ENCODE results near the gene ZMYND15.

Gene ZMYND15

GRCh38 chr17:4782652-4783051 lies 43.0 kb downstream of the ZMYND15 start:
- TF ChIP-seq, protein P1, sequence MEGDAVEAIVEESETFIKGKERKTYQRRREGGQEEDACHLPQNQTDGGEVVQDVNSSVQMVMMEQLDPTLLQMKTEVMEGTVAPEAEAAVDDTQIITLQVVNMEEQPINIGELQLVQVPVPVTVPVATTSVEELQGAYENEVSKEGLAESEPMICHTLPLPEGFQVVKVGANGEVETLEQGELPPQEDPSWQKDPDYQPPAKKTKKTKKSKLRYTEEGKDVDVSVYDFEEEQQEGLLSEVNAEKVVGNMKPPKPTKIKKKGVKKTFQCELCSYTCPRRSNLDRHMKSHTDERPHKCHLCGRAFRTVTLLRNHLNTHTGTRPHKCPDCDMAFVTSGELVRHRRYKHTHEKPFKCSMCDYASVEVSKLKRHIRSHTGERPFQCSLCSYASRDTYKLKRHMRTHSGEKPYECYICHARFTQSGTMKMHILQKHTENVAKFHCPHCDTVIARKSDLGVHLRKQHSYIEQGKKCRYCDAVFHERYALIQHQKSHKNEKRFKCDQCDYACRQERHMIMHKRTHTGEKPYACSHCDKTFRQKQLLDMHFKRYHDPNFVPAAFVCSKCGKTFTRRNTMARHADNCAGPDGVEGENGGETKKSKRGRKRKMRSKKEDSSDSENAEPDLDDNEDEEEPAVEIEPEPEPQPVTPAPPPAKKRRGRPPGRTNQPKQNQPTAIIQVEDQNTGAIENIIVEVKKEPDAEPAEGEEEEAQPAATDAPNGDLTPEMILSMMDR (IDR thresholded peaks at IDR 0.05; ENCODE audit: low read depth, low read length, missing control alignments): no peak
- no peak overlapping the region for H3K4me3 ChIP-seq (replicated peaks; ENCODE audit: low read depth, low read length)
- DNase-seq (ENCODE audit: extremely low read depth, low read depth): no peak

DNA sequence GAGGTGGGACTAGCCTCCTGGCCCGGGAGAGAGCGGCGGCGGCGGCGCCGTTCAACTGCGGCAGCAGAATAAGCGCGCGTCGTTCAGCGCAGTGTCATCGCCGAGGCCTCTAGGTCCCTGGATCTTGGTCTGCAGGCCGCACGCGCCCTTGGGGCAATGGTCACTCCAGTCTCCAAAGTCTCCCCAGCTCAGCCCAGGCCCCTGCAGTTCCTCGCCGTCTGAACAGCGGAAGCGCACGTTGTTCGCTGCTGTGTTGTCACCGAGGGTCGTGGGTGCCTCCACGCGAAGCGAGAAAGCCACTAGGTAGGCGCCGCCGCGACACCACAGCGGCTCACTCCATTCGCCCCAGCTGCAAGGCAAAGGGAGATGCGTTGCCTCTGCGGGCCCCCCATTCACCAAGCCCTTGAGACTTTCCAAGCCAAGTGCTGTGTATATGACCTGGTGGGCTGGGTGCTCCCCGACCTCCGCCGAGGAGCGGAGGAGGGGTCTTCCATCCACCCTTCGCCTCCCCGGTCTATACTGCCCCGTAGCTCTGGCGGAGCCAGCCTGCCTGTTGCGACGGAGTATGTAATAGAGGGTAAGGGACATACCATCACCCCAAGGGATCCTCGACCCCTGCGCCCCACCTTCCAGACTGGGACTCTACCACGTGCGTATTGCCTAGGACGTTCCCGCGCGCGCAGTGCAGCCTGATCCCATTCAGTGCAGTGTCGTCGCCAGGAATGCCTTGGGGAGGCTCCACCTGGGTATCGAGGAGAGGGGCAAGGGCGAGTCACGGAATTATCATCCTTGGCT lies 45.9 kb downstream of the ZMYND15 start:
- DNase-seq (ENCODE audit: extremely low read depth, low read depth): no peak
- TF ChIP-seq, protein P1 (IDR thresholded peaks at IDR 0.05; ENCODE audit: low read depth, low read length, missing control alignments): no peak
- no peak overlapping the region for H3K4me3 ChIP-seq (replicated peaks; ENCODE audit: low read depth, low read length)

- no peak for DNase-seq (ENCODE audit: extremely low read depth, low read depth)
- H3K4me3 ChIP-seq (replicated peaks; ENCODE audit: low read depth, low read length): no peak within 1 kb of the TSS
Observed at GRCh38 chr17:4786106-4786511, 46.5 kb downstream of the ZMYND15 start, which contains the start of gene VMO1. VMO1 (minus strand) TSS chr17:4786364; CDS start chr17:4786352, 12 bp downstream.

GRCh38 chr17:4786516-4786915 lies 46.9 kb downstream of the ZMYND15 start:
- TF ChIP-seq, protein P1 (IDR thresholded peaks at IDR 0.05; ENCODE audit: low read depth, low read length, missing control alignments): no peak
- DNase-seq (ENCODE audit: extremely low read depth, low read depth): no peak
- no peak overlapping the region for H3K4me3 ChIP-seq (replicated peaks; ENCODE audit: low read depth, low read length)

More at GRCh38 chr17:4786106-4786511, 46.5 kb downstream of the ZMYND15 start, which contains the start of gene VMO1:
- TF ChIP-seq, protein P1 (IDR thresholded peaks at IDR 0.05; ENCODE audit: low read depth, low read length, missing control alignments): no peak

DNA sequence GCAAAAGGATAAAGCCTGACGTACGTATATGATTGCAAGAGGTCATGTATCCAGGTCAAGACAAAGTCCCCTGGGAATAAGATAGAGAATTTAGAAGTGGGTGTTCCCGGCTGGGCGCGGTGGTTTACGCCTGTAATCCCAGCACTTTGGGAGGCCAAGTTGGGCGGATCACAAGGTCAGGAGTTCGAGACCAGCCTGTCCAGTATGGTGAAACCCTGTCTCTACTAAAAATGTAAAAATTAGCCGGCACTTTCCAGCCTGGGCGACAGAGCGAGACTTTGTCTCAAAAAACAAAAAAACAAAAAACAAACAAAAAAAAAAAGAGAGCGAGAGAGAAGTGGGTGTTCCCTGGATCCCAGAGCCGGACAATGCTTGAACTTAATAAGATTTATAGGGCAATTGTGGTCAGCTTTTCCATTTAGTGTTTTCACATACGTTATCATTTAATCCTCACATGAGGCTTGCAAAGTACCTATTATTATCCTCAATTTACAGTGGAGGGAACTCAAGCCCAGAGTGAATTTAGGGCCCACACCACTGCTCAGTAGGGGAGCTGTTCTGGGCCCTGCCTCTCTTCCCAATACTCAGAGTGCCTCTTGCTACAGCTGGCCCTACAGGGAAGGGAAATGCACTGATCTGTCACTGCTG lies 48.6 kb downstream of the ZMYND15 start:
- no peak for DNase-seq (ENCODE audit: extremely low read depth, low read depth)
- TF ChIP-seq, protein P1 (IDR thresholded peaks at IDR 0.05; ENCODE audit: low read depth, low read length, missing control alignments): no peak
- peak overlapping the region; percentile 63 for H3K4me3 ChIP-seq (replicated peaks; ENCODE audit: low read depth, low read length)

GRCh38 chr17:4788807-4789700 lies 49.4 kb downstream of the ZMYND15 start, which contains the start of gene GLTPD2:
GLTPD2 (plus strand) TSS chr17:4788964; CDS start chr17:4789012, 48 bp downstream.
- TF ChIP-seq, protein P1 (IDR thresholded peaks at IDR 0.05; ENCODE audit: low read depth, low read length, missing control alignments): no peak
- peak within 1 kb of the TSS; percentile 63 for H3K4me3 ChIP-seq (replicated peaks; ENCODE audit: low read depth, low read length)
- no peak for DNase-seq (ENCODE audit: extremely low read depth, low read depth)

Measured in HFF-Myc (cell line).